ENCODE measurements around the gene C8G.

The C8G gene

GRCh38 chr9:136947955-136948510 is 3.0 kb downstream of the C8G start:
- TF ChIP-seq FOXA1 (IDR thresholded peaks at IDR 0.05) (no peak), NFRKB (IDR thresholded peaks at IDR 0.05) (no peak), L3MBTL2 (conservative IDR thresholded peaks at IDR 0.05) (no peak), CTBP1 (IDR thresholded peaks at IDR 0.05; ENCODE audit: borderline replicate concordance) (no peak), BHLHE40 (IDR thresholded peaks at IDR 0.05; ENCODE audit: borderline replicate concordance) (no peak), ARNT (IDR thresholded peaks at IDR 0.05) (no peak), FOXM1 (IDR thresholded peaks at IDR 0.05; ENCODE audit: borderline replicate concordance) (no peak)
- POLR2A ChIA-PET: interaction anchor here (0.7 to 3.8 kb wide), 6 partner anchors 9 to 88 kb away, joined by 3 to 14 read pairs (median 4); partner anchors contain the start of gene PAXX
- no peak for DNase-seq (ENCODE audit: extremely low spot score)
- CTCF ChIA-PET: interaction anchor here (0.8 to 2.5 kb wide), 17 partner anchors 9 to 190 kb away, joined by 3 to 45 read pairs (median 4); partner anchors contain the start of genes ABCA2, CLIC3 and LCN8

DNA sequence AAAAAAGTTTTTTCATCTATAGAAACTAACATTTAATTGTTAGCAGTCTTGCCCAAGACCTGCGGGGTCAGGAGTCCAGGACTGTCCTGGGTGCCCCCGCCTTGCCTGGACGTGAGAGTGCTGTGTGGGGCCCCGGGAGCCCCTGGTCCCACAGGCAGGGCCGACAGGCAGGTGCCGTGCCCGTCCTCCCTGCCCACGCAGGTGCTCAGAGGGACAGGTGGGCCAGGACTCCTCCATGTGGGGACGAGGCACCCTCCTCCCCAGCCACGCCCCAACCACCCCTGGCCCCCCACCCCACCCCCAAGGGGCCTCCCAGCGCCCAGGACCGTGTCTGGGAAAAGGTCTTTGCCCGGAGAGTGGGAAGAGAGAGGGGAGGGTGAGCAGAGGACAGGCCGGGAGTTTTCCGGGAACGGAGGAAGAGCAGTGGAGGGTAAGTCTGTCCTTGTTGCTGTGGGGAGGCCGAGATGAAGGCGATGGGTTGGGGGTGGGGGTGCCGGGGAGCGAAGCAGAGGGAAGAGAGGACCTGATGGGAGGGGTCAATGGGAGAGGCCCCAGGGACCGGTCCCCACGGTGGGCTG is 4.3 kb downstream of the C8G start:
- POLR2A ChIA-PET: interaction anchor here (1.0 to 3.8 kb wide), 3 partner anchors 25 to 101 kb away, joined by 3 to 14 read pairs (median 3); no protein-coding TSS in a partner anchor
- CTCF ChIA-PET: interaction anchor here (1.0 to 2.5 kb wide), 2 partner anchors 85 to 86 kb away, joined by 3 to 45 read pairs; no protein-coding TSS in a partner anchor

DNA sequence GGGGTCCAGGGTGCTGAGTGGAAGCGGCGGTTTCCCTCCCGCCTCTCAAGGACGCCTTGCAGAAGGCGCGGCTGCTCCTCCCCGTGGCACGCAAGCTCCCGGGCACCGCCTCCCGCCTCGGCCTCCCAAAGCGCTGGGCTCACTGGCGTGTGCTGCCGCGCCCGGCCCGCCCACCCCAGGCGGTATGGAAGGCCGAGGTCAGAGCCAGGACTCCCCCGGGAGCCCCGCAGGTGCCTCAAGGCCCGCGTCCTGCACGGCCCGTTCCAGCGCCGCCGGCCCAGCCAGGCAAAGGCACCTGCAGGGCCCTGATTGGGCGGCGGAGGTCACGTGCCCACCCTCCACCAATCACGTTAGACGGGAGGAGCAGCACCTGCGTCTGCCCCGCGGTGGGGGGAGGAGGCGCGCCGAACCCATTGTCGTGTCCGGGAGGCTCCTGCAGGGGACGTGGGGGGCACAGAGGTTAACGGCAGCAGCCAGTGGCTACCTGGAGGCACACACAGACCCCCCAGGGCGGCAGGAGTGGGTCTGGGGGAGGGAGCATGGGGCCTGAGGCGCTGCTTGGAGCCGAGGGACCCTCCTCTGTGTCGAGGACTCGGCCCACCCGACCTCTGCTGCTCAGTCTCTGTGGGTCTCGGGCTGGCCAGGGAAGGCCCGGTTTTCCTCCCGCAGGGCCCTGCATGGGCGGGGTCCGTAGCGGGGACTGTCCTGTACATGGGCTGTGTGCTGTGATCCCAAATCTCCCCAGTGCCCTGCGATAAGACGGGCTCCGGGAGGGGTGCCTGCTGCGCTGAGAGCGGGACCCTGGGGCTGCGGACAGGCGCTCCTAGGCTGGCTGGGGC is 5.0 kb downstream of the C8G start:
- POLR2A ChIA-PET: interaction anchor here (0.6 to 3.8 kb wide), 8 partner anchors 11 to 102 kb away, joined by 3 to 14 read pairs (median 3); partner anchors contain the start of gene PAXX
- peak; percentile 98 for DNase-seq (ENCODE audit: extremely low spot score)
- no peak for TF ChIP-seq FOXM1 (IDR thresholded peaks at IDR 0.05; ENCODE audit: borderline replicate concordance)
- peak; percentile 75 for TF ChIP-seq L3MBTL2 (conservative IDR thresholded peaks at IDR 0.05)
- CTCF ChIA-PET: interaction anchor here (1.0 to 1.3 kb wide), 2 partner anchors 79 to 85 kb away, joined by 3 read pairs; no protein-coding TSS in a partner anchor

More for the DNA sequence above, 4.3 kb downstream of the C8G start:
- TF ChIP-seq ZNF384 (IDR thresholded peaks at IDR 0.05) (no peak), SP1 (IDR thresholded peaks at IDR 0.05) (no peak), LEF1 (IDR thresholded peaks at IDR 0.05; ENCODE audit: borderline replicate concordance) (no peak), SUZ12 (IDR thresholded peaks at IDR 0.05) (no peak), TARDBP (IDR thresholded peaks at IDR 0.05) (no peak), FOXM1 (IDR thresholded peaks at IDR 0.05; ENCODE audit: borderline replicate concordance) (no peak), CTBP1 (IDR thresholded peaks at IDR 0.05; ENCODE audit: borderline replicate concordance) (no peak), HDGF (IDR thresholded peaks at IDR 0.05; ENCODE audit: borderline replicate concordance) (no peak), NFRKB (IDR thresholded peaks at IDR 0.05) (no peak), BHLHE40 (IDR thresholded peaks at IDR 0.05; ENCODE audit: borderline replicate concordance) (no peak), FOXA1 (IDR thresholded peaks at IDR 0.05) (no peak), ARNT (IDR thresholded peaks at IDR 0.05) (no peak), ELF4 (IDR thresholded peaks at IDR 0.05) (no peak), L3MBTL2 (conservative IDR thresholded peaks at IDR 0.05) (no peak)
- TF ChIP-seq, protein P1, sequence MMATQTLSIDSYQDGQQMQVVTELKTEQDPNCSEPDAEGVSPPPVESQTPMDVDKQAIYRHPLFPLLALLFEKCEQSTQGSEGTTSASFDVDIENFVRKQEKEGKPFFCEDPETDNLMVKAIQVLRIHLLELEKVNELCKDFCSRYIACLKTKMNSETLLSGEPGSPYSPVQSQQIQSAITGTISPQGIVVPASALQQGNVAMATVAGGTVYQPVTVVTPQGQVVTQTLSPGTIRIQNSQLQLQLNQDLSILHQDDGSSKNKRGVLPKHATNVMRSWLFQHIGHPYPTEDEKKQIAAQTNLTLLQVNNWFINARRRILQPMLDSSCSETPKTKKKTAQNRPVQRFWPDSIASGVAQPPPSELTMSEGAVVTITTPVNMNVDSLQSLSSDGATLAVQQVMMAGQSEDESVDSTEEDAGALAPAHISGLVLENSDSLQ (IDR thresholded peaks at IDR 0.05): no peak
- no peak for DNase-seq (ENCODE audit: extremely low spot score)

DNA sequence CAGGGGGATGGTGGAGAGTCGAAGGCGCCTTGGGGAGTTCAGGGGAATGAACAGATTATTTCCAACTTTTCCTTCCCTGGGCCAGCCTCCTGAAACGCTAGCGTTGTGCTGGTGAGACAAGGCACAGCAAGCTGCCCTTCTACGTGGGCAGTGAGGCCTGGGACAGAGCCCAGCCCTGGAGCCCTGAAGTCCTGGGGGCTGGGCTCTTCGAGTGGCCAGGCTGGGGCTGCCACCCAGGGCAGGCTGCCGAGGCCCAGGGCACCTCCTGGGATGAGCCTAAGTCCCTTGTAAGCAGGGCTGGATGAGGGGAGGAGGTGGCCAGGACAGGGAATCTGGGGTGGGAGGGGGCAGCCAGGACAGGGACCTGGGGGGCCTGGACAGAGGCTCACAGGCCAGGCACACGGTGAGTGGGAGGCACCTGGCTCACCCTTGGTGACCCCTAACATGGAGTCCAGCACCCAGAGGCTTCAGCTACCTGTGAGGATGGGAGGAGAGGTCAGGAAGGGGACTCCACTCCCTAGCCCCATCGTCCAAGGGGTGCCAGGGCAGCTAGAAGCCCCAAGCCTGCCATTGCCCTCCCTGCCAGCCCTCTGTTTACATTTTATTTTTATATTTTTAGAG is 5.7 kb downstream of the C8G start:
- DNase-seq (ENCODE audit: extremely low spot score): no peak
- no peak for TF ChIP-seq L3MBTL2 (conservative IDR thresholded peaks at IDR 0.05)
- no peak for TF ChIP-seq ELF4 (IDR thresholded peaks at IDR 0.05)
- TF ChIP-seq FOXM1 (IDR thresholded peaks at IDR 0.05; ENCODE audit: borderline replicate concordance): no peak
- no peak for TF ChIP-seq TARDBP (IDR thresholded peaks at IDR 0.05)
- no peak for TF ChIP-seq NFRKB (IDR thresholded peaks at IDR 0.05)
- TF ChIP-seq, protein P1 (IDR thresholded peaks at IDR 0.05): no peak
- TF ChIP-seq BHLHE40 (IDR thresholded peaks at IDR 0.05; ENCODE audit: borderline replicate concordance): no peak
- TF ChIP-seq SP1 (IDR thresholded peaks at IDR 0.05): no peak
- TF ChIP-seq FOXK2 (IDR thresholded peaks at IDR 0.05): no peak
- no peak for TF ChIP-seq ZNF384 (IDR thresholded peaks at IDR 0.05)
- ChIA-PET CTCF (interaction anchor here (1.3 kb wide), 1 partner anchor 79 kb away, joined by 3 read pairs; no protein-coding TSS in a partner anchor), POLR2A (interaction anchor here (0.6 to 3.8 kb wide), 10 partner anchors 9 to 85 kb away, joined by 3 to 14 read pairs (median 3); partner anchors contain the start of gene PAXX)

- DNase-seq (ENCODE audit: extremely low spot score): no peak
- TF ChIP-seq FOXA1 (IDR thresholded peaks at IDR 0.05) (no peak), L3MBTL2 (conservative IDR thresholded peaks at IDR 0.05) (no peak), ZNF384 (IDR thresholded peaks at IDR 0.05) (no peak), FOXM1 (IDR thresholded peaks at IDR 0.05; ENCODE audit: borderline replicate concordance) (no peak), SP1 (IDR thresholded peaks at IDR 0.05) (no peak)
- ChIA-PET POLR2A (interaction anchor here (1.1 to 1.2 kb wide), 4 partner anchors 8 to 49 kb away, joined by 3 read pairs; no protein-coding TSS in a partner anchor), CTCF (interaction anchor here (1.3 kb wide), 1 partner anchor 78 kb away, joined by 3 read pairs; no protein-coding TSS in a partner anchor)
Observed at GRCh38 chr9:136951541-136952320, 6.7 kb downstream of the C8G start, which contains the start of gene LCN12. TSS of gene LCN12 (plus strand) at chr9:136952273. CDS start at chr9:136952328, 55 bp downstream.

All from HEK293T (cell line).